ENCODE measurements around the gene CAMTA2.

Gene CAMTA2

DNA sequence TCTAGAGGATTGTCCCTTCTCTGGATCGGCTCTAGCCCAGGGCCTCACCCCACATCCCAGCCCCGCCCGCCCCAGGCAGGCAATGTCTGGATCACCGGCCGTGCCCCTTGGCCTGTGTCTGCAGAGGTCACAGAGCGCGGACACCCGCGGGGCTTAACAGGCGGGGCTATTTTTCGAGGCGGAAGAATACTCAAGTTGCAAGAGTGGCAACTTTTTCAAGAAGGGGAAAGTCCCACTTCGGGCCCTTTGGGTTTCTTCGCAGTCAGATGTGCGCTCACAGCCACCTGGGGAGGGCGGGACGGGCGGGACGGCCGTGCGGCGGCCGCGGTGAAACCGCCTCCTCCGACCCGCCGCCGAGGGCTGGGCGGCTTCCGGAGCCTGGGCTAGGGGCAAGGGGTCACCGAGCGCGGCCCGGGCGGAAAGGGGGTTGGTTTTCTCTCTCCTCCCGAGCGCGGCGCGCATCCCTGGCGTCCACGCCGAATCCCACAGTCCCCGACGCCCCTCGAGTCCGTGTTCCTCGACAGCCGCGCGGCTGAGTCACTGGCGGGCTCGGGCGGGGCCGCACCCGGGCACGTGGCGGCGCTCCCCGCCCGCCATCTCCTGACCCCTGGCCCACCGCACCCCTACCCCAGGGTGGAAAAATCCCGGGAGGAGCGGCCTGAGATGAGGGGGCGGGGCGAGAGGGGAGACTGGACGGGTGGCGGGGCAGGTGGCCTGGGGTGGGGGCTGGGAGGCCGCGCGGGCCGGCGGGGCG is 38.0 kb downstream of the CAMTA2 start:
- DNase-seq (ENCODE audit: low read depth, low spot score) = peak; percentile 37
- peak overlapping the region; percentile 99 for H3K27ac ChIP-seq

DNA sequence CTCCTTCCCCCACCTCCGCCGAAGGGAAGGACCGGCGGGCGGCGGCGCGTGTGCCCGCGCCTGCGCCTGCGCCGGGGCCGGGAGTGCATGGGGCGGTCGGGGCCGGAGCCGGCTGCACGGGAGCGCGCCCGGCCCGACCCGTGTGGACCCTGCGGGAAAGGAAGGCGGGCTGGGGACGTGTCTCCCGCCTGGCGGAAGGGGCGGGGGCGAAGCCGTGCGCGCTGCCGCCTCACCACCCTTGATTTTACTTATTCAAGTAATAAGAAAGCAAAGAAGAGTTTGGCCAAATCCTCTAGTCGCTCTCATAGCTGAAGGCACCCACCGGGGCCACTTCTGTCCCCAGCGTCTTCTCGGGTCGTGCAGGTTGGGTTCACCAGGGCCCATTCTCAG is 38.5 kb downstream of the CAMTA2 start:
- peak; percentile 40 for DNase-seq (ENCODE audit: low read depth, low spot score)
- H3K27ac ChIP-seq = peak overlapping the region; percentile 99

DNA sequence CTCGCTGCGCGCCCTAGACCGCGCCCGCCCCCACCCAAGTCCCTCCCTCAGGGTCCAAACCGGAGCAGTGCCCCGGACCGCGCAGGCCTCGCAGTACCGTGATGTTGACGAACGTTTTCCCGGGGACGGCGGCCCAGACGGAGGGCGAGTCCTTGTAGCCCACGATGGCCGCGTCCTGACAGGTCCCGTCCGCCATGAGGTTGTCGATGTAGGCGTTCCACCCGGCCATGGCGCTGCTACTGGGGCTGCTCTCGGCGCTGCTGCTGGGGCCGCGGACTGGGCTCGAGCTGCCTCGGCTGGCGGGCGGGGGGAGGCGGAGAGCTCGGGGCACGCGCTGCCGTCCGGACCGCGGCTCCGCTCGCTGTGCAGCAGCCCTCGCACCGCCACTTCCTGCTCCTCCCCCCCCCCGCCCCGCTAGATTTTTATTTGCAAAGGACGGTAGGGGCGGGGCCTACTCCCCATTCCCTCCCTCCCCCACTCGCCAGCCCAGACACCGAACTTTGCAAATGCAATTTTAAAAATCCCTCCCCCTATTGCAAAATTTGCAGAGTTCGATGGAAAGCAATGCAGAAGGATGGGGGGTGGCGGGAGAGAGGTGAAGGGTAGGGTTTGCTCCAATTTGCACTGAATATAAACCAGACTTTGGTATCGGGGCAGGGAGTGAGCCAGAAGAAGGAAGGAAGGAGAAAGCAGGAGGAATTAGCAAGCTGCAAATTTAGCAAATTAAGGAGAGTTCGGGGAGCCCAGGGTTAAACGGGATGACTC is 39.1 kb downstream of the CAMTA2 start, which contains the start of gene PFN1:
Gene PFN1, minus strand, starts transcription at position 365 of the 765 bp plus-strand sequence. Its CDS starts 136 bp downstream, at position 229.
- H3K27ac ChIP-seq = peak within 1 kb of the TSS; percentile 99
- DNase-seq (ENCODE audit: low read depth, low spot score) = peak; percentile 53

DNA sequence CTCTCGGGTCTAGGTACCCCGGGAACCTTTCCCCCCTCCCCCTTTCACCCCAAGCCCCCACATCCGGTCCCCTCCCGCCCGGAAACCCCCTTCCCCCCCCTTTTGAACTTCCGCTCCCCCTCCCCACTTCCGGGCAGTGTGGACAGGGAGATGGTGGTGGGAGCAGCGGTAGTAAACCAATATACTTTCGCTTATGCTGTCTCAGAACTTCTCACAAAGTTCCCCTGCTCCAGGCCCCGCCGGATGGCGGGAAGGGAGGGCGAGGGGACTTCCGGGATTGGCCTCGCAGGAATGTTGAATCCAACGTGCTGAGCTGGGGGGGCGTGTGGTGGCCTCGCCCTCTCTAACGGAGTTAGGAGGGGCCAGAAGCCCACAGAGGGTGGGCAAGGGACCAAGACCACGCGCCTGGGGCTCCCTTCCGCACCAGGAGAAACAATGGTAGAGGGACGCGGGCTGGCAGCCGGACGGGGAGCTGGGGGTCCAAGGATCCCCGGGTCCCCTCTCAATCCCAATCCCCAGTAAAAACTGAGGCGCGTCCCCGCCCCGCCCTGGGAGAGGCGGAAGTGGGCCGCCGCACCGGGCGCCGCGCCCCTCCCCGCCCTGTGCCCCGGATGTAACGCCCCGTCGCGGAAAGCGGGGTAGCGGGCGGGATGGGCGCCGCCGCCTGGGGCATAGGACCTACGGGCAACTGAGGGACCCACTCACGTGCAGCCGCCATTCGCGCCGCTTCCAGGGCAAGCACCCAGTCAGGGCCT is 39.9 kb downstream of the CAMTA2 start:
- no peak for DNase-seq (ENCODE audit: low read depth, low spot score)

DNA sequence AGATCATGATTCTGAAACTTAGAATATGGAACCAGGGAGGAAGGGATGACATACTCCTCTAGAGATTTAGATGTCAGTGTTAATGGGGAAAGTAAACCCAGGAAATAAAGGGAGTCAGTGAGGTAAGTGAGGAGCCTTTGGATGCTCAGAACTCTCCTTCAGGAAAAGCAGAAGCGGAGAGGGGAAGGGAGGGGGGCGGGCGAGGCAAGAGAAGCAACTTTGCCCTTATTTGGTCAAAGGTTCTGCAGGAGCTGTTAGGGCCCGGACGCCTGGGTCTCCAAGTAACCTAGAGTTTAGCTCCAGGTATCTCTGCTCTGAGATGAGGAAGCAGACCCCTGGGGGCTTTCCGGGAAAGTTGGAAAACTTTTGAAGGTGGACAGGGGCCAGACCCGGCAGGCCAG is 40.5 kb downstream of the CAMTA2 start:
- peak overlapping the region; percentile 99 for H3K27ac ChIP-seq
- DNase-seq (ENCODE audit: low read depth, low spot score) = no peak

More for the DNA sequence above, 39.9 kb downstream of the CAMTA2 start:
- H3K27ac ChIP-seq = peak overlapping the region; percentile 99

DNA sequence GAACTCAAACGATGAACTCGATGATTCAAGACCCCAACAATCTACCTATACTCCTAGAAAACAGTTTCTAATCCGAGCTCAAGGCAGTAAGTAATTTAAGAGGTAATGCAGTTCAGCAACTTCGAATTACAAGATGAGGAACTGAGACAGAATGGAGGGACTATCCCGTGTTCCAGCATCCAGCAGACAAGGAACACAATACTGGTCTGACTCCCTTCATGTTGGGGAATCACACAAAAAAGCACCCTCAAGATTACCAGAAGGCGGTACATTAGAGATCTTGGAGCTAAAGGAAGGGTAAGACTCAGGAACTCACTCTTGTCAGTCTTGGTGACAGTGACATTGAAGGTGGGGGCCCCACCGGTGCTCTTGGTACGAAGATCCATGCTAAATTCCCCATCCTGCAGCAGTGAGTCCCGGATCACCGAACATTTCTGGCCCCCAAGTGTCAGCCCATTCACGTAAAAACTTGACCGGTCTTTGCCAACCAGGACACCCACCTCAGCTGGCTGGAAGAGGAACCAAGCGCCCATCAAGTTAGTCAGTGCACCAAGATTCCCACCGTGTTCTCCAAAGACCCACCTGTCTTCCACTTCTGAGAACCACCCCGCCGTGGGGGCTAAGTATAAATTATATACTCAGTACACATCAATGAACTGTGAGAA is 41.0 kb downstream of the CAMTA2 start:
- no peak for DNase-seq (ENCODE audit: low read depth, low spot score)
- peak overlapping the region; percentile 99 for H3K27ac ChIP-seq

DNA sequence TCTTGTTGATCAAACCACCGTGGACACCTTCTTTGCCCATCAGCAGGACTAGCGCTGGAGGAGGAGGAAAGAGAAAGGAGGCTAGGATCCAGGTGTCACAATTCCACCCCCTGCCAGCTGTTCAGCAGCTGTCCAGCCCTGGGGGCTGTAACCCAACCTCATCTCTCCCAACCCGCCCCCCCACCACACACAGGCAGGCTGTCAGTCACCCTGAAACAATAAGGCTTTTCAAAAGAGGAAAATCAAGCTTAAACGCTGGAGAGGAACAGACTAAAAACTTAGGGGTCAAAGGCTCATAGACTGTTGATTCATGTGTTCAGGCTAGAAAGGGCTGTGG is 41.6 kb downstream of the CAMTA2 start:
- peak overlapping the region; percentile 99 for H3K27ac ChIP-seq
- no peak for DNase-seq (ENCODE audit: low read depth, low spot score)

DNA sequence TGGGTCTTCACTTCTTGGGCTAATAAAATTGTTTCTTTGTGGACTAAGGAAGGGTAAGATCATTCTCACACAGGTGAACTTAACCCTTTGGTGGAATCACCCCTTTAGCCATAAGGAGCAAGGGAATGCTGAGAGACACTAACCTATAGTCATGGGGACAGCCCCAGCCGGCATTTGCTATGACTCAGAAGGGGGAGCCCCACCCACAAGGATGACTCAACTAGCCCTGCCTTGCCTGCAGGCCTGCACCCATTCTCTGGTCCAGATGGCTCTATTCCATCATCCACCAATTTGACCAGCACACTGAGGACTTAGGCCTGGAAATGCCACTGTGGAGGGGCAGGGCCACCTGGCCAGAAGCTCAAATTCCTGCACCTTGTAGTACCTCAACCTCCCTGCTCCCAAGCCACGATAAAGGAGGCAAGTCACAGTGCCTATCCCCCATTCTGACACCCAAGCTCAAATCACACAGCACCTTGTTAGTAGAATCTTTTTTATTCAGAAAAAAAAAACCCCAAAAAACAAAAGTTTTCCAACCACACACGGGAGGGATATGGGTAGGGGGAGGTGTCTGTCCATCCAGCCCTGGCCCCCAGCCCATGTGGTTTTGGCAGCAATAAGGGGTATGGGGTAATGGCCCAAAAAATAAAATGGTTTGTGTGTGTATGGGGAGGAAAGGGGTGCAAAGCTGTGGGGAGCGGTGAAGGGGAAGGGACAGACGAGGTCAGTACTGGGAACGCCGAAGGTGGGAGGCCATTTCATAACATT is 42.1 kb downstream of the CAMTA2 start:
- DNase-seq (ENCODE audit: low read depth, low spot score) = peak; percentile 64
- peak overlapping the region; percentile 99 for H3K27ac ChIP-seq

DNA sequence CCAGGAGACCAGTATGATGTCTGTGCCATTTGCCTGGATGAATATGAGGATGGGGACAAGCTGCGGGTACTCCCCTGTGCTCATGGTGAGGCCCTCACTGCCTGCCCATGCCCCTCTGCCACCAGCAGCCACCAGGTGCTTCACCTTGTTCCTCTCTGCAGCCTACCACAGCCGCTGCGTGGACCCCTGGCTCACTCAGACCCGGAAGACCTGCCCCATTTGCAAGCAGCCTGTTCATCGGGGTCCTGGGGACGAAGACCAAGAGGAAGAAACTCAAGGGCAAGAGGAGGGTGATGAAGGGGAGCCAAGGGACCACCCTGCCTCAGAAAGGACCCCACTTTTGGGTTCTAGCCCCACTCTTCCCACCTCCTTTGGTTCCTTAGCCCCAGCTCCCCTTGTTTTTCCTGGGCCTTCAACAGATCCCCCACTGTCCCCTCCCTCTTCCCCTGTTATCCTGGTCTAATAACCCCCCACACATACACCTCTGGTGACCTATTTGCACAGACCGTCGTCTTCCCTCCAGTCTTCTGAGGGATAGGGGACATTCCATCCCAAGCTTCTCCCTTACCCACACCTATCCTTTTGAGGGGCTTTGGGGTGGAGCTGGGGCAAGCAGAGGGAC is 42.8 kb downstream of the CAMTA2 start:
- peak overlapping the region; percentile 99 for H3K27ac ChIP-seq
- no peak for DNase-seq (ENCODE audit: low read depth, low spot score)

DNA sequence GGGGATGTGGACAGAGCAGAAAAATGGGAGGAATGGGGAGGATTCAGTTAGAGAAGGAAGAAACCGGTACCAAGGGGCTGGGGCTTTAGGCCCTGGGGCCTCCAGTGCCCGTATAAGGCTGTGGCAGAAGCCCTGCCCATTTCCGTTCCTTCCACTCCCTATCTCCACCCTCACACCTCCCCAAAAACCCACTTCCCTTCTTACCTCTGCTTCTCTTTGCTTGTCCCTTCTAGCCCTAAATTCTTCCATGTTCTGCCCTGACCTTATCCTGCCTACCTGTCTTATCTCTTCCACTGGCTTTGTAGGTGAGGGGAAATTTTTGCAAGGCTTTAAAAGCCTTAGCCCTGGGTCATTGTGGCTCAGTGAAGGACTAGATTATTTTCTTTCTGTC is 43.3 kb downstream of the CAMTA2 start:
- peak overlapping the region; percentile 99 for H3K27ac ChIP-seq
- no peak for DNase-seq (ENCODE audit: low read depth, low spot score)

DNA sequence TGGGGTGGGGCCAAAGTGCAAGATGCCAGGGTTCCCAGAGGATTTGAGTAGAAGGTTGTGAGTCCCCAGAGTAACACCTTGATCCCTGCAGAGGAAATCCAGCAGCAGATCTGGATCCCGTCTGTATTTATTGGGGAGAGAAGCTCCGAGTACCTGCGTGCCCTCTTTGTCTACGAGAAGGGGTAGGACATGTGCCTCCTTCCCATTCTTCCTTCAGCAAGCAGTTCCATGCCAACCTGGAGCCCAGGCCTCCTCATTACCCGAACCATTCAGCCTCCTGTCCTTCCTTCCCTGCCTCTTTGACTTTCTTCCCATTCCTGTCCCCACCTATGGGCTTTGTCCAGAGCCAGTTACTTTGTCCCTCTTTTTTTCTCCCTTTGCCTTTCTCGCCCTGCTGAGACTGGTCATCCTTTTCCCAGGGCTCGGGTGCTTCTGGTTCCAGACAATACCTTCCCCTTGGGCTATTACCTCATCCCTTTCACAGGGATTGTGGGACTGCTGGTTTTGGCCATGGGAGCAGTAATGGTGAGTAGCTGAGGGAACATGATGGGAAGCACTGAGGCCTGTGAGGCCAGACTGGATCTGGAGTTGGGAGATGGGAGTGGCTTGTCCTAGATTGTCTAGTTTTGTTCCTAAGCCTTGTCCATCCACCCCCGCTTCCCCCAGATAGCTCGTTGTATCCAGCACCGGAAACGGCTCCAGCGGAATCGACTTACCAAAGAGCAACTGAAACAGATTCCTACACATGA is 44.5 kb downstream of the CAMTA2 start:
- no peak for DNase-seq (ENCODE audit: low read depth, low spot score)
- peak overlapping the region; percentile 99 for H3K27ac ChIP-seq

DNA sequence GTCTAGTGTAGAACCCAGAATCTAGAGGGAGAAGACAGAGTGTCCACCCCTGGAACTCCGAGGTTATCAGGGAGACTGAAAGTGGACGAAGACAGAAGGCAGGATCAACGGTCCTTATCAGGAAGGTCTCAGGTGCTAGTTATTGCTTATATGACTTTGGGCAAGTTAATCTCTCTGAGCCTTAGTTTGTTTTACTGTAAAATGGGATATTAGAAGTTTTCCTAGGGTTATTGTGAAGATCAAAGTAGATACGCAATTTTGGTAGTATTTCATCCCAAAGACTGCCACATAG is 46.2 kb downstream of the CAMTA2 start:
- no peak for DNase-seq (ENCODE audit: low read depth, low spot score)
- peak overlapping the region; percentile 96 for H3K27ac ChIP-seq

DNA sequence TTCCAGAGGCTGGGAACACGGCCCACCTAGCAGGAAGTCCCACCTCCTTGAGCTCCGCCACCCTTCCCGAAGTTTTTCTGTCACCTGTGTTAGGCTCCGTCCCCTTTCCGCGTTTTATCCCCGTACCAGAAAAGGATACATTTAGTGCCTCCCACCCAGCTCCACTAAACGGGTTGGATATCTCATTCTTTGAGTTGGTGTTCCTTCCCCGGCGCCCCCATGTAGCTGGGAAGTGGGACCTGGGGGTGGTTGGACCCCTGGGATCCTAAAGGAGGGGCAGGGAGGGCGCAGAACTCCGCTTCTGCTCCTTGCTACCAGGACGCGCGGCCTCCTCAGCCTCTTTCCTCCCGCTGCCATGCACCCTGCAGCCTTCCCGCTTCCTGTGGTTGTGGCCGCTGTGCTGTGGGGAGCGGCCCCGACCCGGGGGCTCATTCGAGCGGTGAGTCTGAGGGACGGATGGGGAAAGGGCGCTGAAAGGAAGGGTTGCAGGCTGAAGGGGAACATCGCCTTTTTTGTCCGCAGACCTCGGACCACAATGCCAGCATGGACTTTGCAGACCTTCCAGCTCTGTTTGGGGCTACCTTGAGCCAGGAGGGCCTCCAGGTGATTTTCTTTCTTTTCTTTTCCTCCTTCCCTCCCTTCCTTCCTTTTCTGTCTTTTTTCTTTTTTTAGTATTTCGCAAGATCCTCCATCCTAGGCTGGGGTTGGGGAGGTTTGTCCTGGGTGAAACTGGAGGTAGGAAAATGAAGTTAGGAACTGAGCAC is 46.7 kb downstream of the CAMTA2 start:
- DNase-seq (ENCODE audit: low read depth, low spot score) = no peak

DNA sequence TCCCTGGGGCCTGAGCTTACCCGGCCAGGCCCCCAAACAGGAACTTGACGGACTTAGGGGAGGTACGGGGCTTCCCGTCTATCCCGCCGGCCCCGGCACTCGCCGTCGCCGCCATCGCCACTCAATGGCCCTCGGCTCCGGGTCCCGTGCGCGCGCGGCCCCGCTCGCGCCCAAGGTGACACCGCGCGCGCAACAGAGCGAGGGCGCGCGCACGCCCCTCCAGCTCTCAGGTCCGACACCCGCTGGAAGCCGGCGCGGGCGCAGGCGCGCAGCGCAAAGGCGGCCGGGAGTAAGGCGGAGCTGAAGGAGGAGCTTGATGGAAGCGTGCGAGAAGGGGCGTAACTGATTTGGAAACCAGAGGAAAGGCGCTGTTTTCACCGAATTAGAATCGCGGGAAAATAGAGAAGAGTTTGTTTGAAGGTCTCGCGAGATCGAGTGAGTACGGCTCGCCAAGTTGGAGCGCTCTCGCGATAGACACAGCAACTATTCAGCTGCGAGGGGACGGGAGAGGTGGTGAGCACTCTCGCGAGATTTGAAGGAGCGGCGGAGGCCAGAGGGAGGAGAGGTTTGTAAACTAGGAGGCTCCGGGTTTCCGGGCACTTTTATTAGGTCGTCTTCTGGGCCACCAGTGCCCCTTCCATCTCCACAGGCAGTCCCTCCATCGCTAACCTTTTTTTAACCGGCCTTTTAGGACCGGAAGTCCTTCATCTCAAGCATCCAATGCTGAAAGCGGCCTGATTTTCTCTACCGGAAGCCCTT is 47.5 kb downstream of the CAMTA2 start, which contains the start of the genes RNF167 and SLC25A11:
Gene RNF167, plus strand, starts transcription at position 473 of the 759 bp plus-strand sequence. CDS start 642 bp downstream, outside the sequence.
Gene SLC25A11, minus strand, starts transcription at position 251 of the 759 bp plus-strand sequence. Its CDS starts 136 bp downstream, at position 115.
- peak; percentile 97 for DNase-seq (ENCODE audit: low read depth, low spot score)
- peak within 1 kb of the TSS; percentile 96 for H3K27ac ChIP-seq

More for the DNA sequence above, 46.7 kb downstream of the CAMTA2 start:
- H3K27ac ChIP-seq = peak overlapping the region; percentile 96

DNA sequence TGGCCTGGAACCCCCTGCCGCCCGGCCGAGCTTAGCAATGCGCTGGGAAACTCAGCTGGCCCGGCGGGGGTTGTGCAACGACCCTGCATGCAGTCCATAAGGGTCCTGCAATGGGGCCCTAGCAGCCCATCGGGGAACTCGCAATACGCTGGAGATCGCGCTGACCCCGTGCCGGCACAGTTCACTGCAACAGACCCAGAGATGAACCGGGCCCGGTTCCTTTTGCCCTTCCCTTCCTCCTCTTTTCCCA is 48.0 kb downstream of the CAMTA2 start:
- H3K27ac ChIP-seq = peak overlapping the region; percentile 96
- DNase-seq (ENCODE audit: low read depth, low spot score) = no peak

DNA sequence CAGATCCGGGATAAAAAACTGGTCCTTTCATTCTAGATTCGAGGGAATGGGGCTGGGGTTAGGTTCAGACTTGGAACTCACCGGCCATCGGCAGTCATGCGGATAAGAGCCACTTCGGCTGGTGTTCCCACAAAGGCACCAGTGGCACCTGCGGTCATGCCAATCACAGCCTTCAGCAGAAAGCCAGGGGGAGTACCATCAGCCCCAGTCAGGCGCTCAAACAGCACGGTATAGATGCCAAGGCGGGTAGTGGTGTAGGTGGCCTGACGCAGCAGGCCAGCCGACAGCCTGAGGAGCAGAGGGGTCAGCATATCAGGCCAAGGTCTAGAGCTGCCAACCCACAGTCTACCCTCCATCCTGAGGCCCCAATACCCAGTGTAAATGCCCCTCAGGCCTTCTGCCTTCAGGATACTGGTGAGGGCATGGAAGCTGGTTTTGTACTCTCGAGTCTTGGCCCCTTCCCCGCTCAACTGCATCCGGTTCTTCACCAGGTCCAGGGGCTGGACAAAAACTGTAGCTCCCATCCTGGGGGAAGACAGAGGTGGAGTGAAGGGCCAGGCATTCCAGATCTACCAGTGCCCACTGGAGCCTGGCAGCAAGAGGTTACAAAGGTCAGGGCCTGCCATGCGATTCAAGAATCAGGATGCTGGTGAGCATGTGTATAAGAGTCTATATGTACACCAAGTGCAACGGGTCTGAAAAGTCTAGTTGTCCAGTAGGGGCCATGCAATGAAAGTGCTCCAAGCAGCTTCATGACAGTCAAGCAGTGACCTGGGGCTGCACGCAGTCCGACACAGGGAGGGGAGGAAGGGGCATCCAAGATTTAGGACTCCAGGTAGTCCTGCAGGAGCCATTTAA is 48.6 kb downstream of the CAMTA2 start:
- DNase-seq (ENCODE audit: low read depth, low spot score) = no peak

More for the DNA sequence above, 48.6 kb downstream of the CAMTA2 start:
- peak overlapping the region; percentile 96 for H3K27ac ChIP-seq

Measured in epithelial cell of prostate (primary cell).